ENCODE data around the gene DEUP1.

Gene DEUP1

GRCh38 chr11:93480756-93481155, 150.2 kb downstream of the DEUP1 start:
- TF ChIP-seq, protein P1, sequence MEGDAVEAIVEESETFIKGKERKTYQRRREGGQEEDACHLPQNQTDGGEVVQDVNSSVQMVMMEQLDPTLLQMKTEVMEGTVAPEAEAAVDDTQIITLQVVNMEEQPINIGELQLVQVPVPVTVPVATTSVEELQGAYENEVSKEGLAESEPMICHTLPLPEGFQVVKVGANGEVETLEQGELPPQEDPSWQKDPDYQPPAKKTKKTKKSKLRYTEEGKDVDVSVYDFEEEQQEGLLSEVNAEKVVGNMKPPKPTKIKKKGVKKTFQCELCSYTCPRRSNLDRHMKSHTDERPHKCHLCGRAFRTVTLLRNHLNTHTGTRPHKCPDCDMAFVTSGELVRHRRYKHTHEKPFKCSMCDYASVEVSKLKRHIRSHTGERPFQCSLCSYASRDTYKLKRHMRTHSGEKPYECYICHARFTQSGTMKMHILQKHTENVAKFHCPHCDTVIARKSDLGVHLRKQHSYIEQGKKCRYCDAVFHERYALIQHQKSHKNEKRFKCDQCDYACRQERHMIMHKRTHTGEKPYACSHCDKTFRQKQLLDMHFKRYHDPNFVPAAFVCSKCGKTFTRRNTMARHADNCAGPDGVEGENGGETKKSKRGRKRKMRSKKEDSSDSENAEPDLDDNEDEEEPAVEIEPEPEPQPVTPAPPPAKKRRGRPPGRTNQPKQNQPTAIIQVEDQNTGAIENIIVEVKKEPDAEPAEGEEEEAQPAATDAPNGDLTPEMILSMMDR (IDR thresholded peaks at IDR 0.05), result no peak

DNA sequence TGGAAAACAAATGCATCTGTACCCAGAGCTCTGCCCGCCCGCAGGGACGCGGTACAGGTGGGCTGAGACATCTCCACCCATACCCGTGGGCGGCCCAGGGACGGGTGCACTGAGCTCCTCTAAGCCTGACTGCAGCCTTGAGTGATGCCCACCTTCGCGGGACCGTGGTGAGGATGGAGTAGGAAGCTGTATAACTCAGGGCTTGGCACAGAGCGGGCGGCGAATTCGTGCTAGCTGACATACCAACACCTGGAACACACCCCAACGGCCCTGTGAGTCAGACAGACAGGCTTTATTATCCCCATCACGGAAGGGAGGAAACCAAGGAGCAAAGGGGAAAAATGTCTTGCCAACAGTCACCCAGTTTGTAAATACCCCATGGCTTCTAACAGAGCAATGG, 150.7 kb downstream of the DEUP1 start:
- TF ChIP-seq, protein P1 (IDR thresholded peaks at IDR 0.05), result no peak

DNA sequence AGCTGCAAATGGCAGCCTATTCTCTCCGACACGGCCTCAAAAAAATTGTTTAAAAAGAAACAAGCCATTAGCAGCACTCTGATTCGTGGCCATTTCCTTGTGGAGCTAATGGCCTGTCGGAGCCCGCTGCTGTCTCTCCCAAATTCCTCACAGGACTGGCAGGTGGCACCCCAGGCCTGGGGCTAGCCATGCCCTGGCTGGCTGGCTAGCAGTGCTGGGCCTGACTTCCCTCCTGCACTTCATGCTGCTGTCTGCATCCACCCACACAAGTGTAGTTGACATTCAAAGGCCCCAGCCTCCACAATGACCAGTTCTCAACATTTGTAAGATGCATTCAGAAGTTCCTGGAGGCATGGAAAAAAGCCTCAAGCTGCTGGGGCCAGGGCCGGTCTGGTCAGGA, 151.2 kb downstream of the DEUP1 start:
- TF ChIP-seq, protein P1 (IDR thresholded peaks at IDR 0.05), result no peak; the same call in 1 of the 2 replicates

DNA sequence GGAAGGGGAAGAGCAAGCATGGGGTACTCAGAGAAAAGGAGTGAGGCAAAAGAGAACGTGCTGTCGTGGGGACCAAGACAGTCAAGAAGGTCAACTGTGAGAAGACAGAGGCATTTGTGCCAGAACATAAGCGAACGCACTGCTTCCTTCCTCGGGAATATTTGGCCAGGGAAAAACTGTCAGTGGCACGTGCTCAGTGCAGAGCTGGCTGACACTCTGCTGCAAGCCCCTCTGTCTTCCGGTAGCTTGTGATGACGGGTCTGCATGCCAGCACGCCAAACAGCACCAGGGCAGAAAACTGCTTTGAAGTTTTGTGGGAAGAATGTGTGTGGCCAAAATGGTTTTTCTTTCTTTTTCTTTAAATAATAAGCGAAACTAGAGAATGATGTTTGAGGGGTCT, 152.0 kb downstream of the DEUP1 start:
- TF ChIP-seq, protein P1 (IDR thresholded peaks at IDR 0.05), result no peak

DNA sequence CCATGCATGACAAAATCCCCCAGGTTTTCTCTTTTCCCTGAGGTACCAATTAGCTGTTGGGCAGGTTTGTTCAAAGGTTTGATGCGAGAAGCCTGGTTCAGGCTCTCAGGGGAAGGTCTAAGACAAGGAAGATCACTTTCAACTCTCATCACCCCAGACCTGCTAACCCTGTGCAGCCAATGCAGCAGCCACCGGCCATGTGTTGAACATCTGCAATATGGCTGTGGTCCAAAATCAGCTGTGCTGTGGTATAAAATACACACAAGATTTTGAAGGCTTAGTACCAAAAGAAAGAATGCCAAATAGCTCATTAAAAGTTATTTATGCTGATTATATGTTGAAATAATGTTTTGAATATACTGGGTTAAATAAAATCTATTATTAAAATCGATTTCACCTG, 154.2 kb downstream of the DEUP1 start:
- TF ChIP-seq, protein P1 (IDR thresholded peaks at IDR 0.05), result no peak

GRCh38 chr11:93485983-93486382, 155.4 kb downstream of the DEUP1 start:
- TF ChIP-seq, protein P1 (IDR thresholded peaks at IDR 0.05), result no peak

DNA sequence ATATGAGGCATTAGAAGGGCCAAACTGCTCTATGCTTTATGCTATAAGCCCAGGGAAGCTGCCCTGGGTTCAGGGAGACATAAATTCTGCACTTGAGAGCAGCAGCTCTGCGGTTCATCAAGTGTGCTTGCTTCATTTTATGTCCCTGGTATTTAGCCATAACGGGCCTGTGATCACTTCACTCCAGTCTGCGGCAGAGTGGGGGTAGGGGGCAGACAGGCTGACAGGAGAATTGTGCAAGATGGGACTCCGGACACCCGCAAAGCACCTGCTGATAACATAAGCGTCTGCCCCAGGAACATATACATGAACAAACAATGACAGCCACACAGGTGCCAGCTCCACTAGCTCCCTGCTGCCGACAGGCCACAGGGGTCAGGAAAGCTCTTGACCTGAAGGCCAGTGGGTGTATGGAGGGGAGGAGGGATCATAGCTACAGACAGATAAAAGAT, 156.5 kb downstream of the DEUP1 start:
- TF ChIP-seq, protein P1 (IDR thresholded peaks at IDR 0.05), result no peak

All from LNCAP (cell line).